Stimulated activated naive CD4-positive, alpha-beta T cell treated with Interleukin-2 at 50 U/mL for 16 hours (primary cell): ENCODE results near the gene CPNE4.
"Not testable (repeated sequence)": the region's sequence is repeated elsewhere in the genome, so short reads cannot be mapped to it uniquely, and the experiment has no call there.

Experiments
- DNase-seq: peaks from one replicate; lab custom pipeline; 2025; lab: John Stamatoyannopoulos, UW

CPNE4 gene

GRCh38 chr3:132016061-132017041, 18.5 kb downstream of the CPNE4 start:
- no peak for DNase-seq

- no peak for DNase-seq
Measured at GRCh38 chr3:132014105-132014504, 20.7 kb downstream of the CPNE4 start.

DNA sequence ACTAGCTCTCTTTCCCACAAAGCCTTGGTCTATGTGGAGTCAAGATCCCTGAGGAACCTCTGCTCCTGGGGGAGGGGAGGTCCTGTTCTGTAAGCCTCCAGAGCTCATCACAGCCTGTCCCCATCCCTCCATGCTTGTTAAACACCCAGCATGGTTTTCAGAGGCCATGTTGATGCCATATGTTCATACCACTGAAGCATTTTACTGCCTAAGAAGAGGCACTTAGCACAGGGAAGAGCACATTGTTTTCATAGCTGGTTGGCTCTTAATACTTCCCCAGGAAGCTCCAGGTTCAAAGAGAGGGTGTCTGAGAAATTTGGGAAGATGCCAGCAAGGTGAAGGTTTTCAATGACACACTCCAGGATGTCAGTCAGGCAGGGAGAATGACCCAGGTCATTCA, 25.6 kb downstream of the CPNE4 start:
- no peak for DNase-seq

- DNase-seq: no peak
Measured at GRCh38 chr3:132008837-132009236, 26.0 kb downstream of the CPNE4 start.

- no peak for DNase-seq
Measured at GRCh38 chr3:132007617-132008016, 27.2 kb downstream of the CPNE4 start.

DNA sequence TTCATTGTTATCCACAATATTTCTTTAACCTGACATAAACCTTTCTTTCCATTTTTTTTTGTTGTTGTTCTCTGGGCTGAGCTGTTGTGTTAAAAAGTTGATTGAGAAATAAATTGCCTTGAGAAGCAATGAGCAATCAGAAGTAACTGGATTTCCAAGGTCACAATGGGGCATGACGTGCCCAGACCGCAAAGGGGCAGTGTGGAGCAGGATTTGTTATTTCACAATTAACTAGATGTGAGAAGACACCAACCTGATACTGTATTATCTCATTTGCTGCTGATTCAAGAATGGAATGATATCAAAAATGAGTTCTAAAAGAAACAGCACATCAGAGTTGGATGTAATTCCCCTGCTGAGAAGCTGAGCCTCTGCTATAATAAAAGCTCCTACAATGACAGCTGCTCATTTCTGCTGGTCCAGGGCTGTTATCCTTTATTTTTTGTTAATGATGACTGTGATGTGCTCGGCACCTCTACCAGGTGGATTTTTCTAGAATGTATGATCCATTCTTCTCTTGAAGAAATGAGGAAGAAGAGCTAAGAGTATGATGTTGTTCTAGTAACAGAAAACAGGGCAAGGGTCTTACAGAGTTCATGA, 28.1 kb downstream of the CPNE4 start:
- DNase-seq: no peak

- no peak for DNase-seq
Measured at GRCh38 chr3:132004571-132004970, 30.2 kb downstream of the CPNE4 start.

DNA sequence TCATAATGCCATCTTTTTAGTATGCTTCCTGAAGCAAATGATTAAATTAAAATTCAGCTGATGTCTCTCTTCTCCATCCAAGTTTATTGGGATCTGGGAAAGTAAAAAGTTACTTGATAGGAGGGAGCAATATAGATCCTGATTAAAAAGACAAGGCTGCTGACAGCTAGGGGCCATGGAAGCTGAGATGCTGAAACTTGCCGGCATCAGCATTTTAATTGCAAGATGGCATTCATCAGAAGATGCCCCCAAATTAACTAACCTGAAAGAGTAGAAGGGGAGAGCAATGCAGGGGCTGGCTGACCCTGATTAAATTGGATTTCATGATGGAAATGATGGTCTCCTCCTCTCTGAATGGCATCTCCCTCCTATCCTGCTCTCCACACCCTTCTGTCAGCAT, 31.1 kb downstream of the CPNE4 start:
- DNase-seq: no peak

- no peak for DNase-seq
Measured at GRCh38 chr3:132001999-132002398, 32.8 kb downstream of the CPNE4 start.

- DNase-seq: no peak
Measured at GRCh38 chr3:132001036-132001435, 33.8 kb downstream of the CPNE4 start.

GRCh38 chr3:131998027-131998426, 36.8 kb downstream of the CPNE4 start:
- DNase-seq: no peak

DNA sequence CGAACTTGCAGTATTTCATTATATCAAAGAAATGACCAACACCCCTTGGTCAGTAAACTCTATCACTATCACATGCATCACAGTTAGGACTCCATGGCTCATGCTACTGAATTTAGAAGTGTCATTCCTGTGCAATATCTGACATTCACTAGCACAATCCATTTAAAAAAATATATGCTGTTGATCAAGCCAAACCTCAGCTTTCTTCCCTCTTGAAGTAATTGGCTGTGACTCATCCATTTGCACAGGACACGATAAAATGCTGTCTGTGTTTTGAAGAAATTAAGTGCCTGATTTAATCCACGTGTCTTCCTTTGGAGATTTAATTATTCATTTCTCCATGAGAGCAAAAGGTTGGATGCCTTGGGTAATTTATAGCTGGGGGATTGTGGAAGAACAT, 38.9 kb downstream of the CPNE4 start:
- DNase-seq: no peak

DNA sequence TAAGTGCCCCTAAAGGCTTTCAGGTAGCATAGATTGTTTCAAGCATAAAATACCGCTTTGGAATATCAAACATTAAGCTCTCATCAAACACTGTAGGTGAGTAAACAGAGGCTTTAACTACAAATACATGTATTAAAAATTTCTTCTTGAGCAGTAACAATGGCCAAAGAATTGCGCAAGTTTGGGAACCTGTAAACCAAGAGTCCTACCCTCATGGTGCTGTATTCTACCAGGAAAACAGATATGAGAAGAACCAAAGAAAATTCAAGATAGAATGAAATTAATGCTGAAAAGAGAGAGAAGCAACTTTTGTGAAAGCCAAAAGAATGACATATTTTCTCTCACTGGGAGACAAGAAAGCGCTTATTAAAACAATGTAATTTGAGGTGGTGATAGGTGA, 45.5 kb downstream of the CPNE4 start:
- DNase-seq: no peak

GRCh38 chr3:131988209-131988608, 46.6 kb downstream of the CPNE4 start:
- no peak for DNase-seq

DNA sequence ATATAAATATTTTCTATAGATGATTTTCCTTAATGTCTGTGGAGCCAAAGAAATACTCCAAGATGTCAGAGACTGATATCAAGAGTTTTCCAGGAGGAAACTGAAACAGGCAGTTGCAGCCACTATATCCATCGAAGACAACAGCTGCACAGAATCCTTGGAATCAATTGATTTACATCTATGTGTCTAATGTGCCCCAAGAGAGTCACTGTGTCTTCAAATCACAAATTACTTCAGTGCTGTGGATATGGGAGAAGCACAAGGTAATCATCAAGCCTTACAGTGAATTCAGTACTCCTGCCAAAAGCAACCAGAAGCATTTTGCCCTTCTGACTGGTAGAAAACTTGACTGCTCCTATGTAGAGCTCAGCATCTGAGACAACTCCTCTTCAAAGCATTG, 51.1 kb downstream of the CPNE4 start:
- no peak for DNase-seq

DNA sequence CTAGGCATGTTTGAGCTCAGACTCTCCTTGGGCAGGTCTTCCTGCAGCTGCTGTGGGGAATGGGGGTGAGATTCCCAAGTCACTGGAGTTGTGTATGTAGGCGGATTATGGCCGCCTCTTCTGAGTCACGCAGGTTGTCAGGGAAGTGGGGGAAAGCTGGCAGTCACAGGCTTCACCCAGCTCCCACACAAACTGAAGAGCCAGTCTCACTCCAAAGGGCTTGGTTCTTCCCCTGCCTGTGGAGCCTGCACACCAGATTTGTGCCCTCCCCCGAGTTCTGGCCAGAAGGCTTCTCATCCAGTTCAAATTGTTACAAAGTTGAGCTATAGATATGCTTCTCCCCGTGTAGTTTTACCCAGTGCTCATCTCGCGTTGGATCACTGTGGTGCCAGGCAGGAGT, 53.5 kb downstream of the CPNE4 start:
- DNase-seq: no peak

DNA sequence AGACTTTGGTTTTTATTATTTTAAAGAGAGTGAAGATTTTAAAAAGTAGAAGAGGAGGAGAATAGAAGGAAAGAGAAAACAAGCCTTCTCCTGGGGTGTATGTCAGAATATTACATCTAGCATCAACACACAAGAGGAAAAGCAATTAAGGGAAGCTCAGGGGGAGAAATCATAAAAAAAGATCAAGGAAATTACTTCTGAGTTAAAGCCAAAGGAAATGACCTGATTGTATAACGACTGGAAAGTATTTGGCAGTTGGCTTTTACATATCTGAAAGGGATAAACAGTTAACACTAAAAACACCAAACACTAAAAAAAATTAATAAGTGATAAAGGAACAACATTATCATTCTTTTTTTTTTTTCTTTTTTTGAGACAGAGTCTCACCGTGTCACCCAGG, 58.4 kb downstream of the CPNE4 start:
- no peak for DNase-seq

GRCh38 chr3:131975047-131975446, 59.8 kb downstream of the CPNE4 start:
- no peak for DNase-seq

DNA sequence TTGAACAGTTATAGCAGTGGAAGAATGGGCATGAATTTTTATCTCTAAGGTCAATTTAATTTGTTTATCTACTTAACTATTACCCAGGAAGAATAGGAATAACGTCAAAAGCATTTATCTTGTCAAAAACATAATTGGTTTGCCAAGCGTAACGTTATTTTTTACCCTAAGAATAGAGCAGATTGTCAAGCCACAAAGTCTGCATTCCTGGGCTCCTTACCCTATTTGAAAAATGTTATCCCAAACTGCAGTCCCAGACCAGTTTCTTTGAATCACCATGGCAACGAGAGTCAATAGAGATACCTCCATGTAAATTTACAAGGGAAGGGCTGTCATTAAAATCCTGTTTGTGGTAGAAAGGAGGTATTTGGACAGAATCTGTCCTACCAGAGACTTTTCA, 61.1 kb downstream of the CPNE4 start:
- no peak for DNase-seq

DNA sequence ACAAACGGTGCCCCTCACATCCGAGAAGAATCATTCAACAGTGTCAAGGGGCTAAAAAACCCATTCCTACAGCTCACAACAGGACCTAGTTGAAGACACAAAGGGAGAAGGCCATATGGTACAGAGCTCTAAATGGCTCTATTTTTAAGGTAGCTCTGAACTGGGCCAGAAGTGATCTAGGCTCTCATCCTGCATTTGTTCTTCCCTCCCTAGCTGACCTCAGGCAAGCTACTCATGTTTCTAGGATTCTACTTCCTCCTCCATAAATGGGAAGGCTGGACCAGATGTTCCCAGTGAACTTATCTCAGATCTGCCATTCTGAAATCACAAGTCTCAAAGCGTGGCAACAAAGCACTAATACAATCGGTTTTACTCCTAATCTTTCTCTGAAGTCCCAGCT, 62.3 kb downstream of the CPNE4 start:
- DNase-seq: no peak

- DNase-seq: no peak
Measured at GRCh38 chr3:131972091-131972490, 62.7 kb downstream of the CPNE4 start.

DNA sequence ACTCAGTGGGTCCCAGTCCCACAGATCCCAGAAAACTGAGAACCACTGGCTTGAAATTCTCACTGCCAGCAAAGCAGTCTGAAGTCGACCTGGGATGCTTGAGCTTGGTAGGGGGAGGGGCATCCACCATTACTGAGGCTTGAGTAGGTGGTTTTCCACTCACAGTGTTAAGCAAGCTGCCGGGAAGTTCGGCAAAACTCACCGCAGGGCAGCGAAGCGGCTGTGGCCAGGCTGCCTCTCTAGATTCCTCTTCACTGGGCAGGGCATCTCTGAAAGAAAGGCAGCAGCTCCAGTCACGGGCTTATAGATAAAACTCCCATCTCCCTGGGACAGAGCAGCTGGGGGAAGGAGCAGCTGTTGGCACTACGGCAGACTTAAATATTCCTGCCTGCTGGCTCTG, 71.4 kb downstream of the CPNE4 start:
- DNase-seq: not testable (repeated sequence)

DNA sequence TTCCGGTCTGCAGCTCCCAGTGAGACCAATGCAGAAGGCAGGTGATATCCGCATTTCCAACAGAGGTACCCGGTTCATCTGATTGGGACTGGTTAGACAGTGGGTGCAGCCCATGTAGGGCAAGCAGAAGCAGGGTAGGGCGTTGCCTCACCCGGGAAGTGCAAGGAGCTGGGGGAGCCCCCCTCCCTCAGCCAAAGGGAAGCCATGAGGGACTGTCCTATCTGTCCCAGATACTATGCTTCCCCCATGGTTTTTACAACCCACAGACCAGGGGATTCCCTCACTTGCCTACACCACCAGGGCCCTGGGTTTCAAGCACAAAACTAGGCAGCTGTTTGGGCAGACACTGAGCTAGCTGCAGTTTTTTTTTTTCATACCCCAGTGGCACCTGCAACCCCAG, 71.8 kb downstream of the CPNE4 start:
- no peak for DNase-seq

GRCh38 chr3:131960324-131960723, 74.5 kb downstream of the CPNE4 start:
- no peak for DNase-seq
